HCT116 (cell line): ENCODE data around the gene SHF. TPM values are rescaled to one million over a fixed set of nuclear protein-coding genes. Genes with fewer than 3 reads are reported as not detected.

Experiments used
- ATAC-seq: fragments of 200-7000 bp; cut with Tn5 transposase; 2 replicates; pipeline ENCODE4 v1.9.1; 2020; ENCODE audit warnings: mild to moderate bottlenecking, moderate library complexity
- BruUV-seq: library from RNA; stranded (reverse); fragments of 400-500 nt; replicated peaks from 2 replicates; lab custom pipeline; 2021; lab: Mats Ljungman, UMichigan
- CTCF ChIA-PET: fragments of 300-600 bp; sonication (Branson Sonifier 250); formaldehyde crosslinking; loops from one replicate; lab custom pipeline; 2021; ENCODE audit warnings: antibody characterized with exemption; lab: Charles Lee
- POLR2A ChIA-PET: fragments of 300-600, 350-600 bp; sonication (Branson Sonifier 250); formaldehyde crosslinking; loops from one replicate; lab custom pipeline; 2021; ENCODE audit warnings: antibody characterized with exemption; lab: Charles Lee
- RAD21 ChIA-PET, 2 experiments: fragments of 300-600 bp; sonication (Branson Sonifier 250); formaldehyde crosslinking; loops; one replicate each; lab custom pipeline; 2023; ENCODE audit warnings: low total read pairs in 2 of 2; ENCODE audit not compliant: uncharacterized antibody in 2 of 2, unreplicated experiment in 2 of 2, low non-redundant PET in 1 of 2; lab: Charles Lee
- DNase-seq: peaks from one replicate; pipeline ENCODE4 v3.0.0-alpha.2; 2010; ENCODE audit warnings: low read depth, low spot score
- H2AFZ ChIP-seq: fragments of 200-600 bp; shearing (Covaris generic), sonication (generic); 2 replicates; pipeline ENCODE4 v1.6.1; 2017; ENCODE audit warnings: low read depth, mixed run types, mixed read lengths, antibody characterized with exemption, low read length; ENCODE audit not compliant: poor library complexity, severe bottlenecking
- H3K27ac ChIP-seq: 2 replicates; pipeline ENCODE4 v1.5.1; 2012; ENCODE audit warnings: low read depth, low read length
- H3K27me3 ChIP-seq: fragments of 200-600 bp; sonication (generic); 2 replicates; pipeline ENCODE4 v1.6.1; 2016; ENCODE audit warnings: mixed run types, low read length, mixed read lengths; ENCODE audit not compliant: insufficient read depth
- H3K36me3 ChIP-seq, 2 experiments: fragments of 200-500 bp in 1 of 2; fragments of 200-600 bp in 1 of 2; sonication (Bioruptor generic) in 1 of 2; sonication (generic) in 1 of 2; 2 replicates each; pipeline versions ENCODE4 v1.5.1 to v1.6.1; 2014 to 2016; ENCODE audit warnings: low read length in 2 of 2, inconsistent platforms in 1 of 2, mixed read lengths in 1 of 2, mixed run types in 1 of 2; ENCODE audit not compliant: insufficient read depth in 2 of 2, control insufficient read depth in 1 of 2
- H3K4me1 ChIP-seq, 2 experiments: fragments of 200-600 bp in 1 of 2; sonication (generic) in 1 of 2; 2 replicates each; pipeline versions ENCODE4 v1.5.1 to v1.6.1; 2012 to 2017; ENCODE audit warnings: low read length in 2 of 2, inconsistent platforms in 1 of 2, mild to moderate bottlenecking in 1 of 2, mixed read lengths in 1 of 2, mixed run types in 1 of 2, moderate library complexity in 1 of 2; ENCODE audit not compliant: insufficient read depth in 2 of 2, control insufficient read depth in 1 of 2
- H3K4me2 ChIP-seq: fragments of 200-600 bp; sonication (generic); 2 replicates; pipeline ENCODE4 v1.6.1; 2017; ENCODE audit warnings: mixed run types, low read length, mixed read lengths
- H3K4me3 ChIP-seq, 2 experiments: fragments of 200-600 bp in 1 of 2; sonication (generic) in 1 of 2; replicated peaks in 1 of 2; 2 replicates each; pipeline ENCODE4 v1.5.1; 2011 to 2016; ENCODE audit warnings: low read length in 2 of 2, control low read depth in 1 of 2, low read depth in 1 of 2, mild to moderate bottlenecking in 1 of 2, mixed read lengths in 1 of 2, mixed run types in 1 of 2
- H3K79me2 ChIP-seq: fragments of 200-600 bp; sonication (generic); 2 replicates; pipeline ENCODE4 v1.6.1; 2017; ENCODE audit warnings: mild to moderate bottlenecking, mixed run types, low read length, moderate library complexity, mixed read lengths; ENCODE audit not compliant: insufficient read depth
- H3K9ac ChIP-seq: fragments of 200-600 bp; sonication (generic); 2 replicates; pipeline ENCODE4 v1.6.1; 2016; ENCODE audit warnings: low read length, mixed read lengths
- H3K9me2 ChIP-seq: fragments of 200-600 bp; sonication (generic), shearing (Covaris generic); 2 replicates; pipeline ENCODE4 v1.6.1; 2017; ENCODE audit warnings: mixed run types, mild to moderate bottlenecking, moderate library complexity; ENCODE audit not compliant: insufficient read depth
- H3K9me3 ChIP-seq, 2 experiments: fragments of 200-500 bp in 1 of 2; fragments of 200-600 bp in 1 of 2; sonication (Bioruptor generic) in 1 of 2; sonication (generic) in 1 of 2; 2 replicates each; pipeline ENCODE4 v1.6.1; 2014 to 2017; ENCODE audit warnings: low read length in 2 of 2, mixed read lengths in 2 of 2, inconsistent platforms in 1 of 2, low read depth in 1 of 2, mild to moderate bottlenecking in 1 of 2, mixed run types in 1 of 2, moderate library complexity in 1 of 2; ENCODE audit not compliant: control insufficient read depth in 1 of 2, insufficient read depth in 1 of 2
- H4K20me1 ChIP-seq: fragments of 200-600 bp; sonication (generic), shearing (Covaris generic); 2 replicates; pipeline ENCODE4 v1.6.1; 2017; ENCODE audit warnings: mixed run types, mild to moderate bottlenecking, moderate library complexity; ENCODE audit not compliant: insufficient read depth
- CEBPB ChIP-seq: IDR thresholded peaks from 2 replicates; pipeline ENCODE4 v1.6.1; 2012; ENCODE audit warnings: low read depth
- CTCF ChIP-seq, 3 experiments: fragments of 200-600 bp in 1 of 3; sonication (generic) in 1 of 3; IDR thresholded peaks in 2 of 3; conservative IDR thresholded peaks in 1 of 3; 2 replicates each; pipeline ENCODE4 v1.5.1; 2012 to 2017; ENCODE audit warnings: low read depth in 2 of 3, low read length in 2 of 3, antibody characterized with exemption in 1 of 3, borderline replicate concordance in 1 of 3, control low read depth in 1 of 3, mild to moderate bottlenecking in 1 of 3, mixed read lengths in 1 of 3, mixed run types in 1 of 3, moderate library complexity in 1 of 3; ENCODE audit not compliant: insufficient read depth in 1 of 3
- EGR1 ChIP-seq: IDR thresholded peaks from 2 replicates; pipeline ENCODE4 v1.6.1; 2012; ENCODE audit warnings: low read depth
- ELF1 ChIP-seq: IDR thresholded peaks from 2 replicates; pipeline ENCODE4 v1.6.1; 2012; ENCODE audit warnings: low read depth, borderline replicate concordance
- EZH2 ChIP-seq: fragments of 200-600 bp; sonication (generic); IDR thresholded peaks from 2 replicates; pipeline ENCODE4 v1.6.1; 2017; ENCODE audit warnings: antibody characterized with exemption, mixed run types
- EZH2phosphoT487 ChIP-seq: fragments of 200-600 bp; IDR thresholded peaks from 2 replicates; pipeline ENCODE4 v1.6.1; 2018; ENCODE audit warnings: antibody characterized with exemption, borderline replicate concordance
- FOSL1 ChIP-seq: IDR thresholded peaks from 2 replicates; pipeline ENCODE4 v1.6.1; 2012; ENCODE audit warnings: low read depth
- JUND ChIP-seq: IDR thresholded peaks from 2 replicates; pipeline ENCODE4 v1.6.1; 2012
- MAX ChIP-seq: IDR thresholded peaks from 2 replicates; pipeline ENCODE4 v1.6.1; 2012
- POLR2A ChIP-seq: IDR thresholded peaks from 2 replicates; pipeline ENCODE4 v1.7.0; 2011; ENCODE audit warnings: borderline replicate concordance; ENCODE audit not compliant: insufficient read depth, insufficient read length; ENCODE audit errors: extremely low read depth
- POLR2AphosphoS5 ChIP-seq: IDR thresholded peaks from 2 replicates; pipeline ENCODE4 v1.6.1; 2011; ENCODE audit warnings: mild to moderate bottlenecking, low read depth, low read length, moderate library complexity
- SIN3A ChIP-seq: IDR thresholded peaks from 2 replicates; pipeline ENCODE4 v1.6.1; 2012; ENCODE audit warnings: low read depth
- SRF ChIP-seq: IDR thresholded peaks from 2 replicates; pipeline ENCODE4 v1.6.1; 2012; ENCODE audit warnings: low read depth
- TCF7L2 ChIP-seq: IDR thresholded peaks from 2 replicates; pipeline ENCODE4 v1.7.0; 2011; ENCODE audit warnings: borderline replicate concordance, inconsistent platforms; ENCODE audit not compliant: insufficient read depth, insufficient read length; ENCODE audit errors: extremely low read depth
- YY1 ChIP-seq: IDR thresholded peaks from 2 replicates; pipeline ENCODE4 v1.6.1; 2011; ENCODE audit warnings: low read length, low read depth, moderate library complexity, mild to moderate bottlenecking; ENCODE audit not compliant: insufficient replicate concordance; ENCODE audit errors: extremely low read depth
- ZFX ChIP-seq: fragments of 450-650 bp; IDR thresholded peaks from 2 replicates; pipeline ENCODE4 v1.6.1; 2017
- ZNF274 ChIP-seq: fragments of 200-500 bp; sonication (Bioruptor generic); IDR thresholded peaks from 2 replicates; pipeline ENCODE4 v1.6.1; 2014; ENCODE audit warnings: mild to moderate bottlenecking, low read depth, low read length, inconsistent platforms
- intact Hi-C: fragments of 100-400 bp; cut with micrococcal nuclease; formaldehyde crosslinking; loops from 2 replicates; pipeline ENCODE4 v1.10.0; 2022
- total RNA-seq: library from RNA; stranded (reverse); gene quantifications from one replicate; pipeline ENCODE4 v1.2.1, GENCODE V29; 2021; ENCODE audit not compliant: unreplicated experiment

Gene SHF
- total RNA-seq, 1 experiment from 2014 or later: 2.6 TPM

GRCh38 chr15:45182996-45183395, 4.8 kb downstream of the SHF start:
- no peaks in the 10 kb centered on the region for H3K27me3 ChIP-seq
- H3K27ac ChIP-seq: no peak overlapping the region
- peak overlapping the region; percentile 47 for H3K4me2 ChIP-seq
- CTCF ChIA-PET: interaction anchor here (0.7 to 1.0 kb wide), 3 partner anchors 15 to 20 kb away, joined by 3 read pairs; no protein-coding TSS in a partner anchor
- no peaks in the 10 kb centered on the region for H3K79me2 ChIP-seq
- H3K9me3 ChIP-seq: no peaks in the 10 kb centered on the region
- H3K4me1 ChIP-seq: peaks cover 12 to 41% of the 10 kb centered on the region in 2 experiments
- H3K36me3 ChIP-seq: no peaks in the 10 kb centered on the region
- no peak overlapping the region for H3K9ac ChIP-seq
- ATAC-seq (0 out of 2 replicates have a peak, but pooled peaks have one; percentile 21), DNase-seq (no peak)
- RAD21 ChIA-PET: no interaction called here
- POLR2A ChIA-PET: no interaction called here
- no peak overlapping the region for H3K4me3 ChIP-seq
- intact Hi-C loops: no loop called here
- H3K9me2 ChIP-seq: no peaks in the 10 kb centered on the region
- BruUV-seq: no TSS peak
- TF ChIP-seq JUND (no peak), EGR1 (no peak), POLR2A (no peak), EZH2phosphoT487 (no peak), EZH2 (no peak)
- peak overlapping the region; percentile 8 for H2AFZ ChIP-seq
- no peaks in the 10 kb centered on the region for H4K20me1 ChIP-seq

- H3K4me3 ChIP-seq: no peak overlapping the region
- ChIA-PET CTCF (interaction anchor here (0.7 to 1.0 kb wide), 3 partner anchors 13 to 64 kb away, joined by 3 read pairs; no protein-coding TSS in a partner anchor), POLR2A (no interaction called here), RAD21 (no interaction called here)
- H4K20me1 ChIP-seq: no peaks in the 10 kb centered on the region
- no peaks in the 10 kb centered on the region for H3K27me3 ChIP-seq
- no peak overlapping the region for H3K9ac ChIP-seq
- no peak for ATAC-seq
- no peaks in the 10 kb centered on the region for H3K9me3 ChIP-seq
- H3K4me2 ChIP-seq: no peak overlapping the region
- H3K4me1 ChIP-seq: peaks cover 12 to 41% of the 10 kb centered on the region in 2 experiments
- no peak overlapping the region for H2AFZ ChIP-seq
- H3K79me2 ChIP-seq: no peaks in the 10 kb centered on the region
- DNase-seq: no peak
- intact Hi-C loops: no loop called here
- no peaks in the 10 kb centered on the region for H3K36me3 ChIP-seq
- H3K27ac ChIP-seq: no peak overlapping the region
- no TSS peak for BruUV-seq
- H3K9me2 ChIP-seq: no peaks in the 10 kb centered on the region
- TF ChIP-seq FOSL1 (no peak), JUND (no peak), CEBPB (no peak), CTCF (IDR thresholded peaks at IDR 0.05 in 2 of 3, conservative IDR thresholded peaks at IDR 0.05 in 1 of 3; ENCODE audit: borderline replicate concordance in 1 of 3, insufficient read depth in 1 of 3, low read depth in 2 of 3, low read length in 2 of 3) (no peak), POLR2AphosphoS5 (no peak), ZFX (no peak), ZNF274 (no peak), EZH2phosphoT487 (no peak), YY1 (no peak), TCF7L2 (no peak), SRF (no peak), MAX (no peak), ELF1 (no peak), SIN3A (no peak)
These were observed 6.1 kb downstream of the SHF start for GRCh38 chr15:45181491-45182285.
